GM12891 (cell line): Measurements from ENCODE around the gene EID1.

ENCODE experiments used
- POLR2A ChIP-seq: IDR thresholded peaks from 2 replicates; pipeline ENCODE4 v1.6.1; 2011; ENCODE audit warnings: low read depth, low read length, control low read depth
- POLR2AphosphoS5 ChIP-seq: IDR thresholded peaks from 2 replicates; pipeline ENCODE4 v1.6.1; 2011; ENCODE audit warnings: low read depth, low read length, control low read depth
- POU2F2 ChIP-seq: IDR thresholded peaks from 2 replicates; pipeline ENCODE4 v1.6.1; 2011; ENCODE audit warnings: low read depth, mild to moderate bottlenecking, control low read depth, low read length, moderate library complexity
- SPI1 ChIP-seq: IDR thresholded peaks from 2 replicates; pipeline ENCODE4 v1.6.1; 2011; ENCODE audit warnings: low read depth, low read length, control low read depth
- TAF1 ChIP-seq: IDR thresholded peaks from 2 replicates; pipeline ENCODE4 v1.6.1; 2011; ENCODE audit warnings: low read depth, low read length, control low read depth

GRCh38 chr15:48896869-48897814 lies 19.2 kb downstream of the EID1 start:
- TF ChIP-seq POLR2A (no peak), POLR2AphosphoS5 (no peak), SPI1 (no peak), TAF1 (no peak), POU2F2 (no peak)
